B cell (primary cell): Measurements from ENCODE around the gene JPT1. TPM values are rescaled to one million over a fixed set of nuclear protein-coding genes. Genes with fewer than 3 reads are reported as not detected.

Source experiments
- polyA plus RNA-seq: library from polyadenylated mRNA; depleted of rRNA; stranded (reverse); fragments of >200 nt; gene quantifications from 2 replicates; pipeline ENCODE4 v1.2.3, GENCODE V29; 2012
- small RNA-seq: library from RNA; depleted of rRNA; stranded (forward); fragments of <200 nt; gene quantifications from one replicate; pipeline ENCODE3, GENCODE V24; 2012; ENCODE audit warnings: low replicate concordance, low read depth; ENCODE audit not compliant: insufficient read length
- total RNA-seq, 2 donors: library from RNA; stranded (reverse); fragments of 120-200 nt in 1 of 2; gene quantifications; 1 replicate in 1 of 2; 2 replicates in 1 of 2; pipeline versions ENCODE4 v1.2.3 to v1.2.4, GENCODE V29; 2013 to 2022

Gene JPT1
- total and polyA plus RNA-seq, 2 donors (not counting 1 experiment from before 2014, with no cell fraction given), result 34.8 to 37.6 TPM

Small RNA genes lying within 50 kb of the gene (small RNA-seq; reads per million reads assigned to genes)
- gene RF00019, result not detected

Other genes starting within 250 kb of the JPT1 start
- gene USH1G, start 231.3 kb downstream of the JPT1 start, total RNA-seq, result not detected in 2 replicates
- not detected in 2 replicates for gene USH1G, start 231.3 kb downstream of the JPT1 start, polyA plus RNA-seq
- not detected in 2 replicates for gene OTOP2, start 230.2 kb downstream of the JPT1 start, total RNA-seq
- gene OTOP2, start 230.2 kb downstream of the JPT1 start, polyA plus RNA-seq, result not detected in 2 replicates
- gene OTOP3, start 218.6 kb downstream of the JPT1 start, total RNA-seq, result not detected in 2 replicates
- gene OTOP3, start 218.6 kb downstream of the JPT1 start, polyA plus RNA-seq, result not detected in 2 replicates
- 1.7 and 3.9 TPM in 2 replicates for gene HID1, start 181.8 kb downstream of the JPT1 start, total RNA-seq
- gene HID1, start 181.8 kb downstream of the JPT1 start, polyA plus RNA-seq, result 4.0 and 6.3 TPM in 2 replicates
- not detected in 2 replicates for gene CDR2L, start 166.9 kb downstream of the JPT1 start, total RNA-seq
- 0.03 and 0.07 TPM in 2 replicates for gene CDR2L, start 166.9 kb downstream of the JPT1 start, polyA plus RNA-seq
- 20.8 and 23.3 TPM in 2 replicates for gene MRPL58, start 141.8 kb downstream of the JPT1 start, total RNA-seq
- 20.4 and 21.6 TPM in 2 replicates for gene MRPL58, start 141.8 kb downstream of the JPT1 start, polyA plus RNA-seq
- gene ATP5PD, start 107.5 kb downstream of the JPT1 start, total RNA-seq, result 98.8 and 101 TPM in 2 replicates
- 70.8 and 92.1 TPM in 2 replicates for gene ATP5PD, start 107.5 kb downstream of the JPT1 start, polyA plus RNA-seq
- gene KCTD2, start 107.3 kb downstream of the JPT1 start, total RNA-seq, result 23.2 and 24.6 TPM in 2 replicates
- gene KCTD2, start 107.3 kb downstream of the JPT1 start, polyA plus RNA-seq, result 15.1 and 15.7 TPM in 2 replicates
- gene SLC16A5, start 66.6 kb downstream of the JPT1 start, total RNA-seq, result 9.3 and 13.7 TPM in 2 replicates
- gene SLC16A5, start 66.6 kb downstream of the JPT1 start, polyA plus RNA-seq, result 5.1 and 14.5 TPM in 2 replicates
- 15.7 and 15.9 TPM in 2 replicates for gene ARMC7, start 44.5 kb downstream of the JPT1 start, total RNA-seq
- gene ARMC7, start 44.5 kb downstream of the JPT1 start, polyA plus RNA-seq, result 9.2 and 10.4 TPM in 2 replicates
- gene NT5C, start 22.8 kb downstream of the JPT1 start, total RNA-seq, result 98.9 and 103 TPM in 2 replicates
- gene NT5C, start 22.8 kb downstream of the JPT1 start, polyA plus RNA-seq, result 133 and 184 TPM in 2 replicates
- 229 and 234 TPM in 2 replicates for gene SUMO2, start 28.4 kb upstream of the JPT1 start, total RNA-seq
- gene SUMO2, start 28.4 kb upstream of the JPT1 start, polyA plus RNA-seq, result 35.1 and 54.7 TPM in 2 replicates
- 128 and 142 TPM in 2 replicates for gene NUP85, start 51.2 kb upstream of the JPT1 start, total RNA-seq
- 97.5 and 170 TPM in 2 replicates for gene NUP85, start 51.2 kb upstream of the JPT1 start, polyA plus RNA-seq
- 134 and 135 TPM in 2 replicates for gene GGA3, start 107.1 kb upstream of the JPT1 start, total RNA-seq
- gene GGA3, start 107.1 kb upstream of the JPT1 start, polyA plus RNA-seq, result 109 and 116 TPM in 2 replicates
- 37.2 and 42.6 TPM in 2 replicates for gene MRPS7, start 107.4 kb upstream of the JPT1 start, total RNA-seq
- 24.5 and 25.1 TPM in 2 replicates for gene MRPS7, start 107.4 kb upstream of the JPT1 start, polyA plus RNA-seq
- gene MIF4GD, start 116.7 kb upstream of the JPT1 start, total RNA-seq, result 40.0 and 41.5 TPM in 2 replicates
- 60.2 and 87.4 TPM in 2 replicates for gene MIF4GD, start 116.7 kb upstream of the JPT1 start, polyA plus RNA-seq
- gene SLC25A19, start 134.9 kb upstream of the JPT1 start, total RNA-seq, result 46.4 and 52.3 TPM in 2 replicates
- 34.5 and 36.8 TPM in 2 replicates for gene SLC25A19, start 134.9 kb upstream of the JPT1 start, polyA plus RNA-seq